Amygdala (tissue), 56 donors: ENCODE measurements around the gene PADI3.
"Not testable (repeated sequence)": the region's sequence is repeated elsewhere in the genome, so short reads cannot be mapped to it uniquely, and the experiment has no call there.

Experiments
- DNase-seq, 56 donors: peaks; one replicate each; lab custom pipeline; 2025; lab: John Stamatoyannopoulos, UW

The PADI3 gene

DNA sequence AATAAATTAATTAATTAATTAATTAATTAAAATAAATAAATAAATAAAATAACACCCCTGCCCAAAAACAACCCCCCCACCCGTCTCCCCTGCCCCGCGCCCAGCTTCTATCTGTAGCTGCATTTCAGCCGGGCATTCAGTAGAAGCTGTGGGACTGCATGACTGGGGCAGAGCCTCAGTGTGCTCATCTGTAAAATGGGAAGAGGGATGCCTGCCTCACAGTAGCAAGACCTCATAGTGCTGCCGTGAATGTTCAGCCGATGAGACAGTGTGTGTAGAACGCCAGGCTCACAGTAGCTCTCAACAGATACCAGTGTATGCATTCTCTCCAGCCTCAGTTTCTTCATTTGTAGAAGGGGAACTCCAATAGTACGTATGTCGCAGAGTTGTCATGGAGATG, 67.8 kb downstream of the PADI3 start:
- no peak for DNase-seq

DNA sequence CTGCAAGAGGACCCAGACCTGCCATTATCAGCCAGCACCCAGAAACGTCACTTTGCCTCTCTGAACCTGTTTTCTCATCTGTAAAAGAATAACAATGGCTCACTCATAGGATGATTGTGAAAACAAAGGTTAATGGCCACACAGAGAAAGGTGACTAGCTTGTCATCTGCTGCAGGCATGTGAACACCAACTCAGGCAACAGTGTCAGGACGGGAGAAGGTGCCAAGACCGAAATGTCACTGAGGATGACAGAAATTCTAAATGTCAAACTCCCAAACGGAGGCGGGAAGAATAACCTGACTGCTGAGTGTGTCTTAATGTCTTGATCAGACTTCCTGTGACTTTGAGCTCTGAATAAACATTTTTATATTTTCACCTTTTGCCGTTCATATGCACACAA, 69.4 kb downstream of the PADI3 start:
- no peak for DNase-seq

DNA sequence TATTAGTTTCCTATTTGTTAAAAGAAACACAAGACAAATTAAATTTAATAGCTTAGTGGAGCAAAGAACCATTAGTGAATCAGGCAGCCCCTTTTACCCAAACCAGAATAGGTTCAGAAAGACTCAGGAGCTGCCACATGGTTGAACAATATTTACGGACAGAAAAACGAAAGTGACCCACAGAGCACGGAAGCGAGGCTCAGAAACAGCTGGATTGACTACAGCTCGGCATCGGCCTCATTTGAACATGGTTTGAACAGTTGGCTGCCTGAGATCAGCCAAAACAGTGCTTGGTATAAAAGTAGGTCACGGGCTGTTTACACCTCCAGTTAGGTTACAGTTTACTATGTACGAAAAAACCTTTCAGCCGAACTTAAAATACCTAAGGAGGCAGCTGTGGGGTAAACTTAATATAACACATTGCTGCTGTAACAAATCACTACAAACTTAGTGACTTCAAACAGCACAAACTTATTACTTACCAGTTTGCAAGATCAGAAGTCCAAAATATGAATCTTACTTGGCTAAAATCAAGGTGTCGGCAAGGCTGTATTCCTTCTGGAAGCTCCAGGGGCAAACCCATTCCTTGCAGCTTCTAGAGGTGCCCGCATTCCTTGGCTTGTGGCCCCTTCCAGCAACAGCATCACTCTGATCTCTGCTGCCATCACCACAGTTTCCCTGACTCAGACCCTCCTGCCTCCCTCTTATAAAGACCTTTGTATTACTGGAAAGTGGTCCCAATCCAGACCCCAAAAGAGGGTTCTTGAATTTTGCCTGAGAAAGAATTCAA, 70.9 kb downstream of the PADI3 start:
- no peak for DNase-seq

DNA sequence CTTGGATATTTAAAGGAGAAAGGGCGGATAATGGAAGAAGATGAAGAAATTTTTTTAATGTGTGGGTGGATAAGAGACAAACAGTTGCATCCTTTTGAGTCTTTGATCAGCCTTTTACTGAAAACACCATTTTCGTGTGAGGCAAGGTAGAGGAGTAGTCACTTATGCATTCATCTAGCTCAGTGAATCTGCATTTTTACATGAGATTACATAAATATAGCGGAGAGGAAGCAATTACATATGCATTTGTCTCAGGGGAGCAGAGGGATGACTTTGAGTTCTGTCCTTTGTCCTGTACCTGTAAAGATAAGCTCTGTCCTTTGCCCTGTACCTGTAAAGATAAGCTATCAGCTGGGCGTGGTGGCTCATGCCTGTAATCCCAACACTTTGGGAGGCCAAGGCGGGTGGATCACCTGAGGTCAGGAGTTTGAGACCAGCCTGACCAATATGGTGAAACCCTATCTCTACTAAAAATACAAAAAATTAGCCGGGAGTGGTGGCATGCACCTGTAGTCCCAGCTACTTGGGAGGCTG, 73.0 kb downstream of the PADI3 start:
- DNase-seq, result not testable (repeated sequence)

DNA sequence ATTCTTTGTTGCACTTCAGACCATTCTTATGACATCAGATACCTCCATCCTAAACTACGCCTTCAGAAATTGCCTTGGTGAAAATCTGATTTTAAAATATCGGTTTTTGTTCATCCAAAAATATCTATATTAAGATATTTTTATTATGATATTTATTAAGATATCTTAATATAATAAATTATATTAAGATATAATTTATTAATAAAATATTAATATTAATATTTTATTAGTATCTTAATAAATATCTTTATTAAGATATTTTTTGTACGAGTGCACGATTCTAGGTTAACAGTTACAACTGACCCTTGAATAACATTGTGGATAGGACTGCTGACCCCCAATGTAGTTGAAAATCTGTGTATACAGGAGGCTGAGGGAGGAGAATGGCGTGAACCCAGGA, 80.0 kb downstream of the PADI3 start:
- DNase-seq, result no peak

DNA sequence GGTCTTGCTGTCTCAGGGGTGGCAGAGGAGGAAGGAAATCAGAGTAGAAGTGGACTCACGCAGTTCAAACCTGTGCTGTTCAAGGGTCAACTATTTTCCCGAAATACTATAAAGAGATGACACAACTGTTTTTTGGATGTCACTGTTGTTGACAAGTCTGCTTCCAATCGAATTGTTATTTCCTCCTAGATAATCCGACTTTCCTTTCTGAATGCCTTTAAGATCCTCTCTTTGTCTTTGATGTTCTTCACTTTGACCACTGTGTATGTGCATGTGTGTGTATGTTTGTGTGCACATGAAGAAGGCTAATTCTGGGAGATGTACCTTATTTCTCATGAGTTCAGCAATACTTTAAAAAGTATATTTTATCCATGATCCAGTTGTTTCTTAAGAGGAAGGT, 80.7 kb downstream of the PADI3 start:
- no peak for DNase-seq

DNA sequence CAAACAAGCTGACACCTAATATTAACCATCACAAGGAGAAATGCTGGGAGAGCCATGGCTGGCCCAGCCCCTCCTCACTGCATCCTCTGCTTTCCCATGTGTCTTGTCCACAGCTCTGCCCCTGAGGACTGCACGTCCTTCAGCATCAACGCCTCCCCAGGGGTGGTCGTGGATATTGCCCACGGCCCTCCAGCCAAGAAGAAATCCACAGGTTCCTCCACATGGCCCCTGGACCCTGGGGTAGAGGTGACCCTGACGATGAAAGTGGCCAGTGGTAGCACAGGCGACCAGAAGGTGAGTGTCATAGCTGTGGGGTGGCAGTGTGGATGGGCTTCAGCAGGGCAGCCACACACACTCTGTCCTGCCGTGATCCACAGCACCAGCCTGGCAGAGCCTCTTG, 82.0 kb downstream of the PADI3 start:
- DNase-seq, result no peak

DNA sequence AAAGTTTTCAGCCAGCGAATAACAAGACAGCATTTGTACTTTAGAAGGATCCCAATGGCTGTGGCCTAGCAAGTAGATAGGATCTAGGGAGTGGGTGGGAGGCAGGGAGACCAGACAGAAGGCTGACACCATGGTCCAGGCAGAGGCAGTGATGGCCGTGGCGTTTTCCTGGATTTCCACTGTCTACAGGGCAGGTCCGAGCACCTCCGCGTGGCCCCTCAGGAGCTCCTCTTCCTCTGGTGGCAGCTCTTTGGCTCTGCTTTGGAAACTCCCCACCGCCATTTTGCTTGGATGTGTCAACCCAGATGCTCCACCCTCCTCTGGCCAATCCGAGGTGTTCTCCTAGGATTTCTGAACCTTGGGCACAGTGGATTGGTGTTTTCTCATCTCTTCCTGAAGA, 84.2 kb downstream of the PADI3 start:
- no peak for DNase-seq
